B cell (primary cell): Measurements from ENCODE around the gene SERPINA12.

Experiments
- CTCF ChIP-seq: fragments of 200-600 bp; IDR thresholded peaks from one replicate; pipeline ENCODE4 v1.8.0; 2022; ENCODE audit warnings: antibody characterized with exemption, mild to moderate bottlenecking
- EZH2 ChIP-seq: IDR thresholded peaks from 2 replicates; pipeline ENCODE4 v1.6.1; 2012; ENCODE audit warnings: borderline replicate concordance, low read depth, mild to moderate bottlenecking, moderate library complexity, low read length; ENCODE audit not compliant: insufficient read depth, poor library complexity, severe bottlenecking

GRCh38 chr14:94485944-94486841 is 23.1 kb downstream of the SERPINA12 start:
- TF ChIP-seq CTCF, result peak; percentile 96
- no peak for TF ChIP-seq EZH2
